HEK293 (cell line): Measurements from ENCODE around the gene AKT1.

Source experiments
- YY1 ChIP-seq: fragments of 450-650 bp; formaldehyde crosslinking; IDR thresholded peaks from 2 replicates; pipeline ENCODE4 v1.5.1; 2018; ENCODE audit warnings: missing biosample characterization, missing genetic modification characterization
- ZBTB48 ChIP-seq: fragments of 450-650 bp; formaldehyde crosslinking; IDR thresholded peaks from 2 replicates; pipeline ENCODE4 v1.5.1; 2016; ENCODE audit warnings: missing biosample characterization, missing genetic modification characterization
- ZNF266 ChIP-seq: fragments of 450-650 bp; formaldehyde crosslinking; IDR thresholded peaks from 2 replicates; pipeline ENCODE4 v1.5.1; 2016; ENCODE audit warnings: missing biosample characterization, missing genetic modification characterization, low read depth
- ZNF354C ChIP-seq: fragments of 450-650 bp; formaldehyde crosslinking; IDR thresholded peaks from 2 replicates; pipeline ENCODE4 v1.5.1; 2016; ENCODE audit warnings: missing biosample characterization, missing genetic modification characterization, low read depth, borderline replicate concordance
- ZNF394 ChIP-seq: fragments of 450-650 bp; formaldehyde crosslinking; IDR thresholded peaks from 2 replicates; pipeline ENCODE4 v1.5.1; 2016; ENCODE audit warnings: missing biosample characterization, missing genetic modification characterization, mild to moderate bottlenecking, moderate library complexity, borderline replicate concordance
- ZNF510 ChIP-seq: fragments of 450-650 bp; formaldehyde crosslinking; IDR thresholded peaks from 2 replicates; pipeline ENCODE4 v1.5.1; 2018; ENCODE audit warnings: mild to moderate bottlenecking, missing genetic modification characterization, missing biosample characterization; ENCODE audit not compliant: insufficient replicate concordance
- TF ChIP-seq, protein P1 (sequence below): fragments of 450-650 bp; formaldehyde crosslinking; IDR thresholded peaks from 2 replicates; pipeline ENCODE4 v1.5.1; 2016; ENCODE audit warnings: missing biosample characterization, missing genetic modification characterization
- TF ChIP-seq, protein P2 (sequence below): fragments of 450-650 bp; formaldehyde crosslinking; optimal IDR thresholded peaks from 2 replicates; pipeline ENCODE3; 2016; ENCODE audit warnings: missing biosample characterization, mild to moderate bottlenecking, missing genetic modification characterization
- TF ChIP-seq, protein P3 (sequence below): fragments of 450-650 bp; IDR thresholded peaks from 2 replicates; pipeline ENCODE4 v1.5.1; 2018; ENCODE audit warnings: missing biosample characterization, missing genetic modification characterization
- TF ChIP-seq, protein P4 (sequence below): fragments of 450-650 bp; formaldehyde crosslinking; IDR thresholded peaks from 2 replicates; pipeline ENCODE4 v1.5.1; 2016; ENCODE audit warnings: missing biosample characterization, missing genetic modification characterization

DNA sequence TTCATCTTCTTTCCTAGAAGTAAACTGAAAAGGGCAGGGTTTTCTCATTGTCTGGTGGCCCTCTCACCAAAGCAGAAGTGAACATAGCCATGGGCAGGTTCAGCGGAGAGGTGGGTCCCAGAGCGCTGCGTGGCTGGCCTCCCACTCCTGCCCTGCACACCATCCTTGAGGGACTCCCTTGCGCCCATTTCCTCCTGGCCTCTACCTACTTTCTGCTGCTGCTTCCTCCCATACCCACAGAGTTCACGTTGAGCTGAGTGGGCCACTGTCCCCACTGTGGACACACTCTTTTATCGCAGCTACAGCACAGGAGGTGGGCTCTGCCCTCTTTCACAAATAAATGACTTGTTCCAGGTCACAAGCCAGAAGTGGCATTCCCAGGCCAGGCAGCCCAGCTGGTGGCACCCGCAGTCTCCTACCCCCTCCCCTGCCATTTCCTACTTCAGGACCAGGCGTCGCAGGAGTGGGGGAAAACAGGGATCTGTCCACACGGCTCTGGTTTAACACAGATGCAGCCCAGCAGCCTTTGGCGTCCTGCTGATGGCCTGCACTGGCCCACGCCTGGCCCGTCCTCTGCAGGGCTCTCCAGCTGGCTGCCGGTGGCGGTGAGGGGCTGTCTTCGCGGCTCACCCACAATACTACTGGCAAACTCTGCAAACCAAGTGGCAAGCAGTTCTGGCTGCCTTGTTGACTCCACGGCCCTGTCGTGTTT is 37.7 kb downstream of the AKT1 start:
- TF ChIP-seq, protein P1, sequence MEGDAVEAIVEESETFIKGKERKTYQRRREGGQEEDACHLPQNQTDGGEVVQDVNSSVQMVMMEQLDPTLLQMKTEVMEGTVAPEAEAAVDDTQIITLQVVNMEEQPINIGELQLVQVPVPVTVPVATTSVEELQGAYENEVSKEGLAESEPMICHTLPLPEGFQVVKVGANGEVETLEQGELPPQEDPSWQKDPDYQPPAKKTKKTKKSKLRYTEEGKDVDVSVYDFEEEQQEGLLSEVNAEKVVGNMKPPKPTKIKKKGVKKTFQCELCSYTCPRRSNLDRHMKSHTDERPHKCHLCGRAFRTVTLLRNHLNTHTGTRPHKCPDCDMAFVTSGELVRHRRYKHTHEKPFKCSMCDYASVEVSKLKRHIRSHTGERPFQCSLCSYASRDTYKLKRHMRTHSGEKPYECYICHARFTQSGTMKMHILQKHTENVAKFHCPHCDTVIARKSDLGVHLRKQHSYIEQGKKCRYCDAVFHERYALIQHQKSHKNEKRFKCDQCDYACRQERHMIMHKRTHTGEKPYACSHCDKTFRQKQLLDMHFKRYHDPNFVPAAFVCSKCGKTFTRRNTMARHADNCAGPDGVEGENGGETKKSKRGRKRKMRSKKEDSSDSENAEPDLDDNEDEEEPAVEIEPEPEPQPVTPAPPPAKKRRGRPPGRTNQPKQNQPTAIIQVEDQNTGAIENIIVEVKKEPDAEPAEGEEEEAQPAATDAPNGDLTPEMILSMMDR (tag by site-specific recombination) = no peak
- TF ChIP-seq, protein P2, sequence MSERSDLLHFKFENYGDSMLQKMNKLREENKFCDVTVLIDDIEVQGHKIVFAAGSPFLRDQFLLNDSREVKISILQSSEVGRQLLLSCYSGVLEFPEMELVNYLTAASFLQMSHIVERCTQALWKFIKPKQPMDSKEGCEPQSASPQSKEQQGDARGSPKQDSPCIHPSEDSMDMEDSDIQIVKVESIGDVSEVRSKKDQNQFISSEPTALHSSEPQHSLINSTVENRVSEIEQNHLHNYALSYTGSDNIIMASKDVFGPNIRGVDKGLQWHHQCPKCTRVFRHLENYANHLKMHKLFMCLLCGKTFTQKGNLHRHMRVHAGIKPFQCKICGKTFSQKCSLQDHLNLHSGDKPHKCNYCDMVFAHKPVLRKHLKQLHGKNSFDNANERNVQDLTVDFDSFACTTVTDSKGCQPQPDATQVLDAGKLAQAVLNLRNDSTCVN (tag by site-specific recombination) = no peak
- TF ChIP-seq, protein P3, sequence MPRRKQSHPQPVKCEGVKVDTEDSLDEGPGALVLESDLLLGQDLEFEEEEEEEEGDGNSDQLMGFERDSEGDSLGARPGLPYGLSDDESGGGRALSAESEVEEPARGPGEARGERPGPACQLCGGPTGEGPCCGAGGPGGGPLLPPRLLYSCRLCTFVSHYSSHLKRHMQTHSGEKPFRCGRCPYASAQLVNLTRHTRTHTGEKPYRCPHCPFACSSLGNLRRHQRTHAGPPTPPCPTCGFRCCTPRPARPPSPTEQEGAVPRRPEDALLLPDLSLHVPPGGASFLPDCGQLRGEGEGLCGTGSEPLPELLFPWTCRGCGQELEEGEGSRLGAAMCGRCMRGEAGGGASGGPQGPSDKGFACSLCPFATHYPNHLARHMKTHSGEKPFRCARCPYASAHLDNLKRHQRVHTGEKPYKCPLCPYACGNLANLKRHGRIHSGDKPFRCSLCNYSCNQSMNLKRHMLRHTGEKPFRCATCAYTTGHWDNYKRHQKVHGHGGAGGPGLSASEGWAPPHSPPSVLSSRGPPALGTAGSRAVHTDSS (tag by site-specific recombination) = no peak
- TF ChIP-seq YY1 (tag by site-specific recombination) (no peak), ZNF354C (tag by site-specific recombination) (no peak), ZNF510 (tag by site-specific recombination) (no peak), ZNF266 (tag by site-specific recombination) (no peak), ZNF394 (tag by site-specific recombination) (no peak), ZBTB48 (tag by site-specific recombination) (no peak)
- TF ChIP-seq, protein P4, sequence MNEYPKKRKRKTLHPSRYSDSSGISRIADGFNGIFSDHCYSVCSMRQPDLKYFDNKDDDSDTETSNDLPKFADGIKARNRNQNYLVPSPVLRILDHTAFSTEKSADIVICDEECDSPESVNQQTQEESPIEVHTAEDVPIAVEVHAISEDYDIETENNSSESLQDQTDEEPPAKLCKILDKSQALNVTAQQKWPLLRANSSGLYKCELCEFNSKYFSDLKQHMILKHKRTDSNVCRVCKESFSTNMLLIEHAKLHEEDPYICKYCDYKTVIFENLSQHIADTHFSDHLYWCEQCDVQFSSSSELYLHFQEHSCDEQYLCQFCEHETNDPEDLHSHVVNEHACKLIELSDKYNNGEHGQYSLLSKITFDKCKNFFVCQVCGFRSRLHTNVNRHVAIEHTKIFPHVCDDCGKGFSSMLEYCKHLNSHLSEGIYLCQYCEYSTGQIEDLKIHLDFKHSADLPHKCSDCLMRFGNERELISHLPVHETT (tag by site-specific recombination) = no peak
